ENCODE results near the gene BRD3.

DNA sequence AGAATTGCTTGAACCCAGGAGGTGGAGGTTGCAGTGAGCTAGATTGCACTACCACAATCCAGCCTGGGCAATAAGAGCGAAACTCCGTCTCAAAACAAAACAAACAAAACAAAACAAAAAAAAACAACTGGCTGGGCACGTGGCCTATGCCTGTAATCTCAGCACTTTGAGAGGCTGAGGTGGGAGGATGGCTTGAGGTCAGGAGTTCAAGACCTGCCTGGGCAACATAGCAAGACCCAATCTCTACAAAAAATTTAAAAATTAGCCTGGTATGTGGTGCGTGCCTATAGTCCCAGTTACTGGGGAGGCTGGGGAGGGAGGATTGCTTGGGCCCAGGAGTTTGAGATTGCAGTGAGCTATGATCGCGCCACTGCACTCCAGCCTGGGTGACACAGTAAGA, 44.7 kb upstream of the BRD3 start:
- TF ChIP-seq, protein P1, sequence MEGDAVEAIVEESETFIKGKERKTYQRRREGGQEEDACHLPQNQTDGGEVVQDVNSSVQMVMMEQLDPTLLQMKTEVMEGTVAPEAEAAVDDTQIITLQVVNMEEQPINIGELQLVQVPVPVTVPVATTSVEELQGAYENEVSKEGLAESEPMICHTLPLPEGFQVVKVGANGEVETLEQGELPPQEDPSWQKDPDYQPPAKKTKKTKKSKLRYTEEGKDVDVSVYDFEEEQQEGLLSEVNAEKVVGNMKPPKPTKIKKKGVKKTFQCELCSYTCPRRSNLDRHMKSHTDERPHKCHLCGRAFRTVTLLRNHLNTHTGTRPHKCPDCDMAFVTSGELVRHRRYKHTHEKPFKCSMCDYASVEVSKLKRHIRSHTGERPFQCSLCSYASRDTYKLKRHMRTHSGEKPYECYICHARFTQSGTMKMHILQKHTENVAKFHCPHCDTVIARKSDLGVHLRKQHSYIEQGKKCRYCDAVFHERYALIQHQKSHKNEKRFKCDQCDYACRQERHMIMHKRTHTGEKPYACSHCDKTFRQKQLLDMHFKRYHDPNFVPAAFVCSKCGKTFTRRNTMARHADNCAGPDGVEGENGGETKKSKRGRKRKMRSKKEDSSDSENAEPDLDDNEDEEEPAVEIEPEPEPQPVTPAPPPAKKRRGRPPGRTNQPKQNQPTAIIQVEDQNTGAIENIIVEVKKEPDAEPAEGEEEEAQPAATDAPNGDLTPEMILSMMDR (IDR thresholded peaks at IDR 0.05) = no peak
- TF ChIP-seq POLR2A (IDR thresholded peaks at IDR 0.05) = no peak
